ENCODE measurements around the gene FGF6. TPM values are rescaled to one million over a fixed set of nuclear protein-coding genes. Genes with fewer than 3 reads are reported as not detected.

The FGF6 gene
- total and polyA plus RNA-seq, 9 of the 15 experiments (the other 6 are each of a cell fraction or from before 2014, with no cell fraction given) = 0.14 TPM; not detected in 8

- no peak overlapping the region for H3K27ac ChIP-seq (ENCODE audit: extremely low read depth, low read depth, low read length)
- H3K4me2 ChIP-seq (ENCODE audit: insufficient read depth, low read length) = no peak overlapping the region
- no peaks in the 10 kb centered on the region for H3K9me3 ChIP-seq (replicated peaks; ENCODE audit: control insufficient read depth, insufficient read depth, low read depth, low read length)
- H3K27me3 ChIP-seq (ENCODE audit: control insufficient read depth in 2 of 2, insufficient read depth in 2 of 2, low read length in 2 of 2) = peaks cover 3 to 26% of the 10 kb centered on the region in 2 experiments; a peak in 3 of 5 replicates
- POLR2A ChIA-PET = interaction anchor here (0.6 kb wide), 1 partner anchor 170 kb away, joined by 3 read pairs; no protein-coding TSS in a partner anchor
- DNase-seq (ENCODE audit: extremely low read depth in 1 of 4, low spot score in 3 of 4) (no peak), ATAC-seq (no peak), FAIRE-seq (no peak)
- CTCF ChIA-PET (ENCODE audit: low intra/inter-chr PET ratio) = no interaction called here
- intact Hi-C loops (cut with micrococcal nuclease) = loop anchor here (5.0 kb wide), 1 partner anchor 36 kb away; no protein-coding TSS in a partner anchor
- WGBS (ENCODE audit: insufficient coverage, low coverage, missing lambda C conversion rate) = 8% methylated on average over 1 of the region's 9 CpGs
- no peaks in the 10 kb centered on the region for H4K20me1 ChIP-seq (replicated peaks; ENCODE audit: control insufficient read depth, insufficient read depth, low read length)
- no peaks in the 10 kb centered on the region for H3K36me3 ChIP-seq (ENCODE audit: control insufficient read depth, insufficient read depth, low read length)
- no peaks in the 10 kb centered on the region for H3K9me1 ChIP-seq (ENCODE audit: control insufficient read depth, insufficient read depth, low read length)
- no peaks in the 10 kb centered on the region for H3K4me1 ChIP-seq (replicated peaks in 1 of 2; ENCODE audit: control insufficient read depth in 2 of 2, insufficient read depth in 2 of 2, low read length in 2 of 2)
- no peaks in the 10 kb centered on the region for H3K79me2 ChIP-seq (ENCODE audit: control insufficient read depth, insufficient read depth, low read length)
- H2AFZ ChIP-seq (ENCODE audit: low read depth, low read length) = no peak overlapping the region
- H3K4me3 ChIP-seq = no peak overlapping the region
- TF ChIP-seq, protein P1, sequence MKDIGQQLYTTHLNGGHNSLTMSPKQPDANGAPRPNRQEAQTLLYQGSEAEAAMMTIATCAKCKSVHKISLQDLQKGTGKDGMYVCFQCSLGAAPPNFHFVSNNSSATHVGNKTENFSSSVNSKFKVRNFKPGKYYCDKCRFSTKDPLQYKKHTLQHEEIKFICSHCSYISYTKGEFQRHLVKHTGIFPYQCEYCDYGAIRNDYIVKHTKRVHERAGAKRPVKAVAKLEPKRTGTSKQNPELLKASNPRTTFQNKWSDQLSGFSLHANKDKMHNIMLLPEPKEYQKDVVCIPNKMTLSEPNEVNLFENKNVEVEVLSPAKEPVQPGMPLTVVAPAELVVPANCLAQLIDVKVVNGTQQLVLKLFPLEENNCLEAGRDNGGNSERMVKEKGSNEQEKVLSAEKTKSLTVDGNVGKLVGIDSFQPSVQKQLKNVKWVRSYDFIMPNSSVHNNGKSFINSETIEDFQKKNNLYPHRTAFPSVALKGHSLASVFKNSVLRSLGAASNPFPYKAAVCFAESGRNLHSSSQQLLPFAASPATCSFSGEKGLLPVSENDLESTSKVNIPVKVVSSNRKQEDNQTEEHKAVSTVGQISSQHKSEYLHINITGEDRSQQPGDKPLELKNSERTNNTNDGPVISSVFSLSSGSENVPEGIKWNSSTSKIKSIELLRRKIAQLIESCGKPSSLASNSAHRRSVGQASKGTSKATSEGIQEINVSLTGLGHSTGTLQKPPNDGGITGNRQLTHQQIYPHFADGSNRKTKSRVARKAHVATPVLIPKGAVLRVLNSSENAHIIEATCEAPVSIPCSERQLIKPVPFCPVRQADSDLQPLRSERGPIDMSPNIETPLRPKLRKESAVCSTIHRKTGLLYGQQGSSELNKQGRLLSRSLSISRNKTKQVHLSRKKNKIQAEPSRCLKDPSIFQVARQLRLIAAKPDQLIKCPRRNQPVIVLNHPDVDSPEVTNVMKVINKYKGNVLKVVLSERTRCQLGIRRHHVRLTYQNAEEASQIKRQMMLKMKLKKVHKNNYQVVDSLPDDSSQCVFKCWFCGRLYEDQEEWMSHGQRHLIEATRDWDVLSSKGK (CRISPR knock-in tag; IDR thresholded peaks at IDR 0.05) = no peak
- TF ChIP-seq CREM (IDR thresholded peaks at IDR 0.05; ENCODE audit: low read depth) = no peak
- no peak for TF ChIP-seq WHSC1 (IDR thresholded peaks at IDR 0.05; ENCODE audit: low read length)
- no peak for TF ChIP-seq ZNF224 (CRISPR knock-in tag; IDR thresholded peaks at IDR 0.05)
- no peak for TF ChIP-seq ERF (CRISPR knock-in tag; IDR thresholded peaks at IDR 0.05)
- no peak for TF ChIP-seq ZNF639 (CRISPR knock-in tag; conservative IDR thresholded peaks at IDR 0.05 in 1 of 2, IDR thresholded peaks at IDR 0.05 in 1 of 2)
- BruUV-seq (replicated peaks) = no TSS peak
- H3K9ac ChIP-seq (ENCODE audit: insufficient read depth in 1 of 2, low read depth in 2 of 2, low read length in 2 of 2) = no peak overlapping the region
- in situ Hi-C loops (cut with MboI) = no loop called here
Observed at GRCh38 chr12:4422985-4423384, 22.6 kb downstream of the FGF6 start.
